ENCODE results near the gene KCTD13. TPM values are rescaled to one million over a fixed set of nuclear protein-coding genes. Genes with fewer than 3 reads are reported as not detected.

KCTD13 gene
- total RNA-seq, 1 experiment from 2014 or later: 18.5 TPM

DNA sequence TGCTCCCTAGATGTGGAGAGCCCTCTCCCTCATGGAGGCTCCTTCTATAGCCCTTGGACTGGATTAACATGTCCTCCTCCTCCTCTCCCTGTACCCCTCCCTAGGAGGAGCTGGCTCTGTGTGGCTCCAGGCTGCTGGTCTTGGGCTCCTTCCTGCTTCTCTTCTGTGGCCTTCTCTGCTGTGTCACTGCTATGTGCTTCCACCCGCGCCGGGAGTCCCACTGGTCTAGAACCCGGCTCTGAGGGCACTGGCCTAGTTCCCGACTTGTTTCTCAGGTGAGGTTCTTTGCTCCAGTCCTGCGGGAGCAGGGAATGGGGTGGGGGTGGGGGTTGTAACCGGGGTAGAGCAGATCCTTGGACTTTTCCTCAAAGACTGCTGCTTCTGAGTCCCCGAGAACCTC lies 45.3 kb upstream of the KCTD13 start:
- CTCF ChIA-PET: interaction anchor here (0.7 to 3.3 kb wide), 2 partner anchors 9 to 84 kb away, joined by 3 to 25 read pairs; partner anchors contain the start of gene TMEM219
- TF ChIP-seq MXD4 (CRISPR knock-in tag; IDR thresholded peaks at IDR 0.05; ENCODE audit: borderline replicate concordance): no peak
- TF ChIP-seq ZBTB21 (CRISPR knock-in tag; IDR thresholded peaks at IDR 0.05; ENCODE audit: borderline replicate concordance): no peak
- TF ChIP-seq CREM (CRISPR knock-in tag; IDR thresholded peaks at IDR 0.05): no peak
- TF ChIP-seq, protein P1, sequence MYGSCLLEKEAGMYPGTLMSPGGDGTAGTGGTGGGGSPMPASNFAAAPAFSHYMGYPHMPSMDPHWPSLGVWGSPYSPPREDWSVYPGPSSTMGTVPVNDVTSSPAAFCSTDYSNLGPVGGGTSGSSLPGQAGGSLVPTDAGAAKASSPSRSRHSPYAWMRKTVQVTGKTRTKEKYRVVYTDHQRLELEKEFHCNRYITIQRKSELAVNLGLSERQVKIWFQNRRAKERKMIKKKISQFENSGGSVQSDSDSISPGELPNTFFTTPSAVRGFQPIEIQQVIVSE (CRISPR knock-in tag; IDR thresholded peaks at IDR 0.05; ENCODE audit: borderline replicate concordance): no peak
- no peak for TF ChIP-seq SP1 (CRISPR knock-in tag; conservative IDR thresholded peaks at IDR 0.05)
- no peak for TF ChIP-seq IRF2 (CRISPR knock-in tag; IDR thresholded peaks at IDR 0.05; ENCODE audit: borderline replicate concordance, low read depth)
- ATAC-seq: no peak

DNA sequence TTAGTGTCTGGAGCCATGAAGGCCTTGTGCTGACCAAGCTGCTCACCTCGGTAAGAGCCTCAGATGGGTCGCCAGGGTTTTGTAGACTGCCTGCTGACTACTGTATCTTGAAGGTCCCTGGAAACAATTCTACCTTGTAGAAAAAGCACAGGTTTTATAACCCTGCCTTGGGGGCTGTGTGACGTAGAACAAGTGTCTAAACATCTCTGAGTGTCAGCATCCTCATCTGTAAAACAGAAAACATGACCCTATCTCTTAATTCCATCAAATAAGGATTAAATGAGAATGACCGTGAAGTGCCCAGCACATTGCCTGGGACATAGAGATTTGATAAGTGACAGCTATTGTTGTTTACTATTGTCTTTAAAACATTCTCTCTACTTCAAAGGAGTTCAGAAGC lies 42.2 kb upstream of the KCTD13 start:
- ChIA-PET POLR2A (interaction anchor here (0.6 kb wide), 1 partner anchor 282 kb away, joined by 3 read pairs; no protein-coding TSS in a partner anchor), CTCF (no interaction called here)
- ATAC-seq: no peak
- Mint-ChIP-seq H3K4me1 (no peaks in the 10 kb centered on the region; the same call in 1 of the 2 replicates), H3K9me3 (peaks cover 15% of the 10 kb centered on the region), H3K27ac (no peak overlapping the region), H3K27me3 (ENCODE audit: low read depth) (peaks cover 18% of the 10 kb centered on the region), H3K36me3 (peaks cover 42% of the 10 kb centered on the region), H3K4me3 (no peak overlapping the region)
- TF ChIP-seq JAZF1 (CRISPR knock-in tag; IDR thresholded peaks at IDR 0.05): no peak
- no peak for TF ChIP-seq NR1H2 (CRISPR knock-in tag; IDR thresholded peaks at IDR 0.05)
- TF ChIP-seq, protein P2, sequence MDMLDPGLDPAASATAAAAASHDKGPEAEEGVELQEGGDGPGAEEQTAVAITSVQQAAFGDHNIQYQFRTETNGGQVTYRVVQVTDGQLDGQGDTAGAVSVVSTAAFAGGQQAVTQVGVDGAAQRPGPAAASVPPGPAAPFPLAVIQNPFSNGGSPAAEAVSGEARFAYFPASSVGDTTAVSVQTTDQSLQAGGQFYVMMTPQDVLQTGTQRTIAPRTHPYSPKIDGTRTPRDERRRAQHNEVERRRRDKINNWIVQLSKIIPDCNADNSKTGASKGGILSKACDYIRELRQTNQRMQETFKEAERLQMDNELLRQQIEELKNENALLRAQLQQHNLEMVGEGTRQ (CRISPR knock-in tag; IDR thresholded peaks at IDR 0.05): no peak
- no peak for TF ChIP-seq ATF1 (CRISPR knock-in tag; IDR thresholded peaks at IDR 0.05)
- TF ChIP-seq KAT7 (CRISPR knock-in tag; IDR thresholded peaks at IDR 0.05; ENCODE audit: borderline replicate concordance): no peak
- TF ChIP-seq, protein P3, sequence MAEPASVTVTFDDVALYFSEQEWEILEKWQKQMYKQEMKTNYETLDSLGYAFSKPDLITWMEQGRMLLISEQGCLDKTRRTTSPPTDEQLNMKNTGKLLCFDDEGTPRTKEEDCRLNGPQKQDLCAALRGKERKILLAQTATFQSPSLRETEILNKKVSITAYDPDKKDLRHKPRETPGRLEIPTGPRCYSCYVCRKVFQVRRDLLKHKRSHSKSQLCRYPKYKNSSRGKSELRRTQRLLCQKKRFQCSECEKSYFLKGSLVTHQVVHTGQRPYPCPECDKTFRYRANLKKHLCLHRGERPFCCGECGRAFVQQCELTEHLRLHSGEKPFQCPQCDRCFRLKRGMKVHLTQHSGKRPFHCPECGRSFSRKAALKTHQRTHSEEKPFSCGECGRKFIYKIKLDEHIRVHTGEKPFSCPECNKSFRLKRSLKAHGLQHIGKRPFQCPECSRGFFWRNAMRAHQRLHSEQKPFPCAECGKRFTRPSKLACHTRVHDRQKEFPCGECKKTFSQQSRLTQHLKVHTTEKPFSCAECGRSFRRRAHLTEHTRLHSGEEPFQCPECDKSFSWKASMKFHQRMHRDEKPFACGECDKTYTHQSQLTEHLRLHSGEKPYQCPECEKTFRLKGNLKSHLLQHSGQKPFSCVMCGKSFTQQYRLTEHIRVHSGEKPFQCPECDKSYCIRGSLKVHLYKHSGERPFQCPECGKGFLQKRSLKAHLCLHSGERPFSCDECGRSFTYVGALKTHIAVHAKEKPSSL (CRISPR knock-in tag; conservative IDR thresholded peaks at IDR 0.05): no peak
- no peak for TF ChIP-seq FOXP1 (CRISPR knock-in tag; IDR thresholded peaks at IDR 0.05; ENCODE audit: borderline replicate concordance)
- TF ChIP-seq ZNF317 (CRISPR knock-in tag; IDR thresholded peaks at IDR 0.05; ENCODE audit: borderline replicate concordance, low read depth): no peak
- no peak for TF ChIP-seq TP53 (CRISPR knock-in tag; IDR thresholded peaks at IDR 0.05)
- TF ChIP-seq, protein P4, sequence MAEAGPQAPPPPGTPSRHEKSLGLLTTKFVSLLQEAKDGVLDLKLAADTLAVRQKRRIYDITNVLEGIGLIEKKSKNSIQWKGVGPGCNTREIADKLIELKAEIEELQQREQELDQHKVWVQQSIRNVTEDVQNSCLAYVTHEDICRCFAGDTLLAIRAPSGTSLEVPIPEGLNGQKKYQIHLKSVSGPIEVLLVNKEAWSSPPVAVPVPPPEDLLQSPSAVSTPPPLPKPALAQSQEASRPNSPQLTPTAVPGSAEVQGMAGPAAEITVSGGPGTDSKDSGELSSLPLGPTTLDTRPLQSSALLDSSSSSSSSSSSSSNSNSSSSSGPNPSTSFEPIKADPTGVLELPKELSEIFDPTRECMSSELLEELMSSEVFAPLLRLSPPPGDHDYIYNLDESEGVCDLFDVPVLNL (CRISPR knock-in tag; IDR thresholded peaks at IDR 0.05; ENCODE audit: borderline replicate concordance, low read depth): no peak
- TF ChIP-seq, protein P5, sequence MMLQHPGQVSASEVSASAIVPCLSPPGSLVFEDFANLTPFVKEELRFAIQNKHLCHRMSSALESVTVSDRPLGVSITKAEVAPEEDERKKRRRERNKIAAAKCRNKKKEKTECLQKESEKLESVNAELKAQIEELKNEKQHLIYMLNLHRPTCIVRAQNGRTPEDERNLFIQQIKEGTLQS (CRISPR knock-in tag; conservative IDR thresholded peaks at IDR 0.05): no peak
- TF ChIP-seq, protein P6, sequence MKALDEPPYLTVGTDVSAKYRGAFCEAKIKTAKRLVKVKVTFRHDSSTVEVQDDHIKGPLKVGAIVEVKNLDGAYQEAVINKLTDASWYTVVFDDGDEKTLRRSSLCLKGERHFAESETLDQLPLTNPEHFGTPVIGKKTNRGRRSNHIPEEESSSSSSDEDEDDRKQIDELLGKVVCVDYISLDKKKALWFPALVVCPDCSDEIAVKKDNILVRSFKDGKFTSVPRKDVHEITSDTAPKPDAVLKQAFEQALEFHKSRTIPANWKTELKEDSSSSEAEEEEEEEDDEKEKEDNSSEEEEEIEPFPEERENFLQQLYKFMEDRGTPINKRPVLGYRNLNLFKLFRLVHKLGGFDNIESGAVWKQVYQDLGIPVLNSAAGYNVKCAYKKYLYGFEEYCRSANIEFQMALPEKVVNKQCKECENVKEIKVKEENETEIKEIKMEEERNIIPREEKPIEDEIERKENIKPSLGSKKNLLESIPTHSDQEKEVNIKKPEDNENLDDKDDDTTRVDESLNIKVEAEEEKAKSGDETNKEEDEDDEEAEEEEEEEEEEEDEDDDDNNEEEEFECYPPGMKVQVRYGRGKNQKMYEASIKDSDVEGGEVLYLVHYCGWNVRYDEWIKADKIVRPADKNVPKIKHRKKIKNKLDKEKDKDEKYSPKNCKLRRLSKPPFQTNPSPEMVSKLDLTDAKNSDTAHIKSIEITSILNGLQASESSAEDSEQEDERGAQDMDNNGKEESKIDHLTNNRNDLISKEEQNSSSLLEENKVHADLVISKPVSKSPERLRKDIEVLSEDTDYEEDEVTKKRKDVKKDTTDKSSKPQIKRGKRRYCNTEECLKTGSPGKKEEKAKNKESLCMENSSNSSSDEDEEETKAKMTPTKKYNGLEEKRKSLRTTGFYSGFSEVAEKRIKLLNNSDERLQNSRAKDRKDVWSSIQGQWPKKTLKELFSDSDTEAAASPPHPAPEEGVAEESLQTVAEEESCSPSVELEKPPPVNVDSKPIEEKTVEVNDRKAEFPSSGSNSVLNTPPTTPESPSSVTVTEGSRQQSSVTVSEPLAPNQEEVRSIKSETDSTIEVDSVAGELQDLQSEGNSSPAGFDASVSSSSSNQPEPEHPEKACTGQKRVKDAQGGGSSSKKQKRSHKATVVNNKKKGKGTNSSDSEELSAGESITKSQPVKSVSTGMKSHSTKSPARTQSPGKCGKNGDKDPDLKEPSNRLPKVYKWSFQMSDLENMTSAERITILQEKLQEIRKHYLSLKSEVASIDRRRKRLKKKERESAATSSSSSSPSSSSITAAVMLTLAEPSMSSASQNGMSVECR (CRISPR knock-in tag; IDR thresholded peaks at IDR 0.05; ENCODE audit: borderline replicate concordance): no peak
- no peak for DNase-seq (ENCODE audit: low spot score)

More for the DNA sequence above, 45.3 kb upstream of the KCTD13 start:
- H3K27ac Mint-ChIP-seq: no peak overlapping the region
- POLR2A ChIA-PET: no interaction called here
- peaks cover 17% of the 10 kb centered on the region for H3K9me3 Mint-ChIP-seq
- peaks cover 21% of the 10 kb centered on the region for H3K27me3 Mint-ChIP-seq (ENCODE audit: low read depth)
- no peak for DNase-seq (ENCODE audit: low spot score)
- peaks cover 17% of the 10 kb centered on the region for H3K4me1 Mint-ChIP-seq
- H3K4me3 Mint-ChIP-seq: no peak overlapping the region
- H3K36me3 Mint-ChIP-seq: peaks cover 42% of the 10 kb centered on the region

Measured in WTC11 (cell line).